ENCODE results near the gene STAC. TPM values are rescaled to one million over a fixed set of nuclear protein-coding genes. Genes with fewer than 3 reads are reported as not detected.

The STAC gene
- total RNA-seq, 1 experiment from 2014 or later = 2.0 TPM

DNA sequence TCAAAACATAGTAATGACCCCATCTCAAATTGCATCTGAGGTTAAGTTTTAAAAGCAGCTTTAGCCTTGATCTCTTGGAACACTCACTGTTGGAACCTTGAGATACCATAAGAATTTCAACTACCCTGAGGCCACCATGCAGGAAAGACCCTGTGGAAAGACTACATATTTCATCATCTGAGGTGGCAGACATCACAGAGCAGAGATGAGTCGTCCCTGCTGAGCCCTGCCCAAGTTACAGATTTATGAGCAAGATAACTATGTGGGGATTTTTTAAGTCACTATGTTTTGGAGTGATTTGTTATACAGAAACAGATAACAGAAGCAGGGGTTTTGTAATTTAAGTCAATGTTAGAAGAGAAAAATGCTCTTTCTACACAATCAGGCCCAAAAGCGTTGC, 168.4 kb downstream of the STAC start:
- POLR2A ChIA-PET (ENCODE audit: low non-redundant PET) = no interaction called here
- Histone ChIP-seq H3K4me1 (ENCODE audit: insufficient read depth, low read length, poor library complexity, severe bottlenecking) (no peaks in the 10 kb centered on the region), H3K4me3 (ENCODE audit: low read depth, low read length, poor library complexity, severe bottlenecking) (no peak overlapping the region), H3K27ac (ENCODE audit: low read depth, low read length, poor library complexity, severe bottlenecking) (no peak overlapping the region), H3K9me3 (ENCODE audit: low read depth, low read length, poor library complexity, severe bottlenecking) (no peaks in the 10 kb centered on the region), H3K27me3 (replicated peaks; ENCODE audit: insufficient read depth, low read depth, low read length, poor library complexity) (no peaks in the 10 kb centered on the region), H3K36me3 (ENCODE audit: insufficient read depth, low read length, poor library complexity, severe bottlenecking) (no peaks in the 10 kb centered on the region)
- BruUV-seq (replicated peaks) = no TSS peak
- TF ChIP-seq, protein P1, sequence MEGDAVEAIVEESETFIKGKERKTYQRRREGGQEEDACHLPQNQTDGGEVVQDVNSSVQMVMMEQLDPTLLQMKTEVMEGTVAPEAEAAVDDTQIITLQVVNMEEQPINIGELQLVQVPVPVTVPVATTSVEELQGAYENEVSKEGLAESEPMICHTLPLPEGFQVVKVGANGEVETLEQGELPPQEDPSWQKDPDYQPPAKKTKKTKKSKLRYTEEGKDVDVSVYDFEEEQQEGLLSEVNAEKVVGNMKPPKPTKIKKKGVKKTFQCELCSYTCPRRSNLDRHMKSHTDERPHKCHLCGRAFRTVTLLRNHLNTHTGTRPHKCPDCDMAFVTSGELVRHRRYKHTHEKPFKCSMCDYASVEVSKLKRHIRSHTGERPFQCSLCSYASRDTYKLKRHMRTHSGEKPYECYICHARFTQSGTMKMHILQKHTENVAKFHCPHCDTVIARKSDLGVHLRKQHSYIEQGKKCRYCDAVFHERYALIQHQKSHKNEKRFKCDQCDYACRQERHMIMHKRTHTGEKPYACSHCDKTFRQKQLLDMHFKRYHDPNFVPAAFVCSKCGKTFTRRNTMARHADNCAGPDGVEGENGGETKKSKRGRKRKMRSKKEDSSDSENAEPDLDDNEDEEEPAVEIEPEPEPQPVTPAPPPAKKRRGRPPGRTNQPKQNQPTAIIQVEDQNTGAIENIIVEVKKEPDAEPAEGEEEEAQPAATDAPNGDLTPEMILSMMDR (conservative IDR thresholded peaks at IDR 0.05; ENCODE audit: low read depth, low read length) = no peak
- TF ChIP-seq EZH2 (IDR thresholded peaks at IDR 0.05; ENCODE audit: borderline replicate concordance, low read depth, low read length, poor library complexity, severe bottlenecking) = no peak
- intact Hi-C loops (cut with micrococcal nuclease; ENCODE audit: unreplicated experiment) = loop anchor here (10.0 kb wide), 1 partner anchor 156 kb away; no protein-coding TSS in a partner anchor
- DNase-seq (ENCODE audit: low spot score) = no peak
- CTCF ChIA-PET = no interaction called here

DNA sequence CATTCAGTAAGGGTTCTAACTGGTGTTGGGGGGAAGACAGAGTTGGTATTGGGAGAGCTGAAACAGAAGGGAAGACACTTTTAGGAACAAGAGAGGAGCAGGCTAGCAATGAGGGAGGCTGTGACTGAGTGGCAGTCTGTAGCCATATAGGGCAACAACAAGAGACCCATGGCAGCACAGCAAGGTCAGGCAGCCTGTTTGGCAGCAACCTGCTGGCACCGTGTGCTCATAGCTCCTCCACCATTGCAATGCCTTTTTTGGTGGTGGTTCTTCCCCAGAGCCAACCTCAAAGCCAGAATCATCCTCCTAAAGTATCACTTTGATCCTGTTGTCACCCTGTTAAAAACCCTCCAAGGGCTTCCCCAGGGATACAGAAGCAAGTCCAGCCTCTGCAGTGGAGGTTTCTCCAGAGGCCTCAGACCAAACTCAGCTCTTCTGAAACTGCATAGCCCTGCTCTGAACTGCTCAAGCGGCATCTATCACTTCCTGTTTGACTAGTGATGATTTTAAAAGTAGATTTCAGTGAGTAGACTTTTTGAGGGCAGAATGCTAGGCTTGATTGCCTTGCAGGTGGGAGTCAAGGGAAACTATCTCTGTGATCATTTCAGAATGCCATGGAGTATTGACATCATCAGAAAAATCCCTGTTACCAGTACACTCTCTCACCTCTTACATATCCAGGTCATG, 176.9 kb downstream of the STAC start:
- Histone ChIP-seq H3K27ac (ENCODE audit: low read depth, low read length, poor library complexity, severe bottlenecking) (no peak overlapping the region), H3K27me3 (replicated peaks; ENCODE audit: insufficient read depth, low read depth, low read length, poor library complexity) (no peaks in the 10 kb centered on the region), H3K4me1 (ENCODE audit: insufficient read depth, low read length, poor library complexity, severe bottlenecking) (no peaks in the 10 kb centered on the region), H3K4me3 (ENCODE audit: low read depth, low read length, poor library complexity, severe bottlenecking) (no peak overlapping the region), H3K36me3 (ENCODE audit: insufficient read depth, low read length, poor library complexity, severe bottlenecking) (no peaks in the 10 kb centered on the region), H3K9me3 (ENCODE audit: low read depth, low read length, poor library complexity, severe bottlenecking) (no peaks in the 10 kb centered on the region)
- ChIA-PET POLR2A (ENCODE audit: low non-redundant PET) (no interaction called here), CTCF (no interaction called here)
- TF ChIP-seq, protein P1 (conservative IDR thresholded peaks at IDR 0.05; ENCODE audit: low read depth, low read length) = no peak
- no peak for TF ChIP-seq EZH2 (IDR thresholded peaks at IDR 0.05; ENCODE audit: borderline replicate concordance, low read depth, low read length, poor library complexity, severe bottlenecking)
- no peak for DNase-seq (ENCODE audit: low spot score)
- no TSS peak for BruUV-seq (replicated peaks)
- intact Hi-C loops (cut with micrococcal nuclease; ENCODE audit: unreplicated experiment) = no loop called here

DNA sequence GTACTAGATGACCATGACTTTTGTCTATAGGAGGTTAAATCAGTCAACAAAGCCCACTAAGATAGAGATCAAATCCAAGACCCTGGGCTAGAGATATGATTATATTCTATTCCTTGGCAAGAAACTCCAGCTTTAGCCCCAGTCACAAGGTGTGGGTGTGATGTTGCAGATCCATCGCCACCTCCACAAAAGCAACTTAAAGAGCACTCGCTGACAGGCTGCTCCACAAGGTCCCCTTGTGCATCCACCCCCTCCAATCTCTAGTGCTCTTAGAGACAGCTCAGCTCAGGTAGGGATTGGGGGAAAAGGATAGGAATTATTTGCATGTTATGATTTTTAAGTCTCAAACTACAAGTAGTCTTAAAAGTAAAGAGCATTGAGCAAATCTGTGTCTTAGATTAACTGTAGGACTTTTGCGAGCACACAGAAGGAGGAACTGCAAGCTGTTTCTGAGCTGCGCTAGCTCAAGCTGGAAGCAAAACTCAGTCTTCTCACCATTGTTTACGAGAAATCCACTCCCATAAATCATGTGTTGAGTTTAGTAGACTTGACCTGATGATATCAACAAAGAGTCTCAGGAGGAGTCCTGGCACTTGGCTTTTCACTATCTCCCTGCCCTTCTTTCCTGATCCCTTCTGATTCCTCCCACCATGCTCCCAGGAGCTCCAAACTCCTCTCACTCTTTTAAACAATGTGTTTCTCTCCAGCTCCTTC, 177.6 kb downstream of the STAC start:
- ChIA-PET POLR2A (ENCODE audit: low non-redundant PET) (no interaction called here), CTCF (no interaction called here)
- no TSS peak for BruUV-seq (replicated peaks)
- Histone ChIP-seq H3K36me3 (ENCODE audit: insufficient read depth, low read length, poor library complexity, severe bottlenecking) (no peaks in the 10 kb centered on the region), H3K27me3 (replicated peaks; ENCODE audit: insufficient read depth, low read depth, low read length, poor library complexity) (no peaks in the 10 kb centered on the region), H3K27ac (ENCODE audit: low read depth, low read length, poor library complexity, severe bottlenecking) (no peak overlapping the region), H3K4me1 (ENCODE audit: insufficient read depth, low read length, poor library complexity, severe bottlenecking) (no peaks in the 10 kb centered on the region), H3K4me3 (ENCODE audit: low read depth, low read length, poor library complexity, severe bottlenecking) (no peak overlapping the region), H3K9me3 (ENCODE audit: low read depth, low read length, poor library complexity, severe bottlenecking) (no peaks in the 10 kb centered on the region)
- DNase-seq (ENCODE audit: low spot score) = no peak
- TF ChIP-seq, protein P1 (conservative IDR thresholded peaks at IDR 0.05; ENCODE audit: low read depth, low read length) = no peak
- TF ChIP-seq EZH2 (IDR thresholded peaks at IDR 0.05; ENCODE audit: borderline replicate concordance, low read depth, low read length, poor library complexity, severe bottlenecking) = no peak
- intact Hi-C loops (cut with micrococcal nuclease; ENCODE audit: unreplicated experiment) = no loop called here

Measured in A673 (cell line).